NCI-H526 treated with DMSO at 0.1 percent for 48 hours (cell line): ENCODE measurements around the gene CPXM2.

ENCODE experiments used
- DNase-seq: peaks from one replicate; lab custom pipeline; 2025; lab: John Stamatoyannopoulos, UW

CPXM2 gene

DNA sequence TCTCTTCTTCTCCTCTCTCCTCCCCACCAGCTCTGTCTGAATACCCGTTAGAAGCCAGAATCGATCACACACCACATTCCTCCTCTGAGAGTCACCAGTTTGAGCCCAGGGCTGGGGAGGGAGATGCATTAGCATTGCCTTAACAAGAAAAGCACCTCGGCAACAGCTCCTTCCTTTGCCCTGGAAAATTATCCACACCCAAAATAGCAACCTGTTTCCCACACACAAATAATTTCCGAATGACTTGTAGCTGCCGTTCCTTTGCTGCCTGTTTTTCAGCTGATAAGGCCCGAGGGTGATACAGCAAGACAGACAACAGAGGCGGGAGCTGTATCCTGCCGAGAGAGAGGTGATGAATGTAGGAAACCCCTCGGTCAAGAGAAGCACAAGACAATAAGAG lies 91.3 kb downstream of the CPXM2 start:
- no peak for DNase-seq

DNA sequence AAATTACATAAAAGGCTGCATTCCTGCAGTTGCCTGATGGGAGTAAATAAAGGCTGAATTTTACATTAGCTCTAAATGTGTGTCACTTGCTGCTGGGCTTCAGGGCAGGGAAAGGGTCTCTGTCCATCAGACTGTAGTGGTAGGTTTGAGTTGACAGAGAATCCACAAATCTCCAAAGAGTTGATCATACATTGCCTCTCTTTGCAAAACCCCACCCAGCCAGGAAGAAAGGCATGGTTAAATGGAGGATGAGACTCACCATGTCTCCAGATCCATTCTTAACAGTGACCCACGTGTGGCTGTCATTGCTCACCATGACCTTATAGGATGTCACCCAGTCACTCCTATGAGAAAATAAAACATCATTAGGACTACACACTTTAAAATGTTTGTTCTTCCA lies 92.8 kb downstream of the CPXM2 start:
- no peak for DNase-seq

DNA sequence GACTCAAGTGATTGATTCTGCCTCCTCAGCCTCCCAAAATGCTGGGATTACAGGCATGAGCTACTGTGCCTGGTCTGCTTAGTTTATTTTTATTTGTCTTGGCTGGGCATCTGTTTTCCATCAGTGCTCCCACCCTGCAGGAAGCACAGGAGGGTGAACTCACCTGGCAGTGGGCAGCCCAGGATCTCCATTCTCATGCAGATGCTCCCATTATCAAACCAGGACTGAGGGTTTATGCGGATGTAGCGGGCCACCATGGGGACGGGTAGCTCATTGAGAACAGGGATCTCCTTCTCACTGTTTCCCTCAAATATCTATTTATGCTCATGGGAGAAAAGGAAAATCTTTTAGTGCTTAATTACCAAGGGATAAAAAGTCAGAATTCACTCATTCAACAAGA lies 93.8 kb downstream of the CPXM2 start:
- no peak for DNase-seq

DNA sequence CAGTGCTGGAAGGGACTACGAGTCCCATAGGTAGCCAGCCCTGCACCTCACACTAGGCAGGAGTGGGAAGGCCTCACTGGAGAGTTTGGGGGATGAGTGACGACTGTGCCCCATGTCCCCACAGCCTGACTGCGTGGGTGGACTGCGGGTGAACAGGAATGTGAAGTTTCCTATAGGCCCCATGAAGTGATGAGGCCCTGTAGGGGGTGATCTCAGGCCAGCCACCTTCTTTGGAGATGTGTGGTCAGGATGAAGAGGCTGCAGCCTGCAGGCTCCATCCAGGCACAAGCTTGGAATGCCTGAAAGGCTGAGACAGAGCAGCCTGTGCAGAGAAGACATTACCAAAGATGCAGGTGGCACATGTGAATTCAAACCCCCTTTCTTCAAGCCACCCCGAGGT lies 94.9 kb downstream of the CPXM2 start:
- DNase-seq = no peak

DNA sequence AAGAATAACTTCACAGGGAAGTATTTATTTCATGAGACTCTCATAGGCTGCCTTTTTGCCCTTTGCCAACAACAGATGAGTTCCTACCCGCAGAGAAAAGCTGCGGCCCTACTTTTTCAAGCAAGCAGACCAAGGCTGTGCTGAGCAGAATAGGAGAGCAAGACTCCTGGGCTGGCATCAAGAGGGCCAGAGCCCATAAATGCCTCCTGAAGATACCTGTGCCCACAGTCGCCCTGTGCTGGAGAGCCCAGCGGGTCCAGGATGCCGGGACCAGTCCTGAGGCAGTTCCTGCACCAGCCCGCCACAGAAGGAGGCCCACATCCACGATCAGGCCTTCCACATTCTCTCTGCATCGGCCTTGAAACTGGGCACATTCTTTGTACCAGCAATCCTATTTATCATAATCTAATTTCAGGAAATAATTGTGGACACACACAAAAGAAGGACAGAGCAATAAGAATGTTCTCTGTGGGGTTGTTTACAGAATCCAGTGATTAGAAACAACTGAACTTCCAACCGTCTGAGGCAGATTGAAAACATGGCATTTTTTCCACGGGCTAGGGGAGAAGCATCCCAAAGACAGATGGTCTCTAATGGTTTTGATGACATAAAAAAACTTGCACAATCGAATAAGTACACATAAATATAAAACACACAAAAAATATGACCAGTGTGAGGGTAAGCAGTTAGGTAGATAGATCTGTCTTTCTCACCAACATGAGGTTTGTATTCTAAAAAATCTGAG lies 95.6 kb downstream of the CPXM2 start:
- DNase-seq = no peak

DNA sequence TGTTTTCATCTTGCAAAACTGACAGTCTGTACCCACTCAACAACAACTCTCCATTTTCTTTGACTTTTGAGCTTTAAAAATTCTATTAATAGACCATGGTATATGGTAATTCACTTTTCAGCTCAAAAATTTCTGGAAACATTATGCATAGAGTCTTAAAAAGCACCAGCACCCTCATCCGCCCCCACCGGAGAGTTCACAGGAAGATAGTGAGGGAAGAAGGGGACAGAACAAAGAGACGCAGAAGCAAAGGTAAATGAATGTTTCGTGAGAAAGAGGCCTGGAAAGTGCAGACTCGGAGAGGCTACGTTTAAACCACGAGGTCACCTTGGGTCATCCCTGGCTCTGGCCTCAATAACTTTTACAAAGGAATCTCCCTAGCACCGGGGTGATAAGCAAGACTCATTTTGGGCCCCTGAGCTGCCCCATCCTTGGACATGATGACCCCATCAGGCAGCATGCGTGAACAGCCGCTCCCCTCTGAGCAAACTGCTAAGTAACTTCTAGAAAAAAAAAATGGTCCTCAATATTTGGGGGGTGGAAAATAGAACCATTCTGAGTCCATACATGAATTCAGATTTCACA lies 96.3 kb downstream of the CPXM2 start:
- DNase-seq = no peak

DNA sequence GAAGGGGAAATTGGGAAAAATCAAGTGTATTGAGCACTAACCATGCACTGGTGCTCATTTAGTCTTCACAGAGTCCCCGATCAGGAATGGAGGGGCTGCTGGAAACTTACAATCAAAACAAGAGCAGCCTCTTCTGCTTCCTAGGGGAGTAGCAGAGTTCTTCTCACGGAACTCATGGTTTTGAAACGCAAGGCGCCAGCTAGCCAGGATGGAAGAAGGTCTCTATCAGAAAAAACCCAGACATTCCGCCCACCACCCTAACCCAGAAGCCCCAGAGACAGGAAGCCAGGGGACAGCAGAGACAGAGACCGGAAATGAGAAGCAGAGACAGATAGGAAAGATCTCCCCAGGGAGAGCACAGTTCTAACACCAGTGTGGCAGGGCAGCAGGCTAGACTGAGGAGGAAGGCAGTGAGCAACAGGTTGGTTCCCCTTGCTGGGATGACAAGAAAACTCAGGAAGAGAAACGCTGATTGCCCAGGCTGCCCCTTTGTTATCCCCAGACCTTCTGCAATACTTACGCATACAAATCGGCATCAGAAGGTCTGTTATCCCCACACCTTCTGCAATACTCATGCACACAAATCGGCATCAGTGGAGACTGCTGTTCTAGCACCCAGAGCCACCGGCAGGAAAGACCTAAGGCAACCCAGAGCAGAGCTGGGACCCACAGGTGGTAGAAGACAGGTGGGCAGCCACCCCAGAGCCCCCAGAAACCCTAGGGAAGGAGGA lies 99.2 kb downstream of the CPXM2 start:
- DNase-seq = no peak

DNA sequence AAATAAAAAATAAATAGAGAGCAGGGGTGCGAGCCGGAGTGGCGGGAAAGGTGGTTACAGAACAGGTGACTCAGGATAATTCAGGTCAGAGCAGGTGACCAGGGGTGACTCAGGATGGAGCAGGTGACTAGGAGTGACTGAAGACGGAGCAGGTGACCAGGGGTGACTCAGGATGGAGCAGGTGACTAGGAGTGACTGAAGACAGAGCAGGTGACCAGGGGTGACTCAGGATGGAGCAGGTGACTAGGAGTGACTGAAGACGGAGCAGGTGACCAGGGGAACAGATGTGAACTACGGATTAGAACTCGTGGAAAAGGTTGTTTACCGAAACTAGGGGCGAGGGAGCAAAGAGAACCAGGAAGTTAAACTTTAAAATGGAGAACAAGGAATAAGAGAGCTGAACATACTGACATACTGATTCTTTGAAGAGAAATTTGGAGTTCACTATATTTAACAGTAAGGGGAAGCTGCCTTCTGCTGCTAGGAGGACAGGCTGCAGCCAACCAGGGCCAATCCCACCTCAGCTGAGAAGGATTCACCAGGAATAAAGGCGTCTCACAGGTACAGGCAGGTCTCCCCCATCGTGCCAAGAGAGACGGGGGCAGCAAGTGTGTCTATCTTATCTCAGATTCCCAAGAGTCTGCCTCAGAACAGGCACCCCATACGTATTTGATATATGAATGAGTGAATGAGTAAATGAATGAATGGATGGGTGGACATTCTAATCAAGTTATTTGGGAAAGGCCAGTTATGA lies 101.3 kb downstream of the CPXM2 start:
- DNase-seq = no peak

DNA sequence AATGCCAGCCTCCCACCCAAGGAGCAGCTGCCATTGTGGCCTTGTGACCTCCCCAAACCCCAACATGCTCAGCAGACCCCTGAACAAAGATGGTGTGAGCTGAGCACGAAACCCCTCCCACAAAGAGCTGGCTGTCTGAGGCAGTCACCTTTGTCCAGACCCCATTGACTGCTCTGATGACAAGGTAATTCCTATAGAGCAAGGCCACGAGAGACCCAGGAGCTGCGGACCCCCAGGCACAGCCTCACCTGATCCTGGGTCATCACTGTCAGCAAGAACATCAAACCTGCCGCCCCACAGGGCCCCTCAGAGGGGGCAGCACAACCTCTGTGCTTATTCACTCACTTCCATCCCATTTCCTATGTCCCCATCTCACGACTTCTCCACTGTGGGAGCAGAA lies 102.6 kb downstream of the CPXM2 start:
- DNase-seq = no peak

DNA sequence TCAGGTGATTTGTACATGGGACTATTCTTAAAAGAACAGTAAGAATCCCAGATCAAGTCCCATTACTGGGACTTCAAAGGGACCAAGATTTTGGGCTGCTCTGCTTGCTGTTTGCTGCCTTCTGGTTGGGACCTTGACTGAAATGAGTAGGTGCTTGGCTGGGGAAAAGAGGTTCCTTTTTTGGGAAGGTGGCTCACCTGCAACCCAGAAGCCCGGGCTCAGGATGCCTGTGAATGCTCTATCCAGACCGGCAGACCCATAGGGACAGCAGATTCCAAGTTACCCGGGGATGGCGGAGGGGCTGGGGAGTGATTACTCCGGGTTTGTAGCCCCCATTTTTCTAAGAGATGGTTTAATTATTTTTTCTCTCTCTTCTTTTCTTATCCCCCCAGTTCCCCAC lies 104.0 kb downstream of the CPXM2 start:
- no peak for DNase-seq

DNA sequence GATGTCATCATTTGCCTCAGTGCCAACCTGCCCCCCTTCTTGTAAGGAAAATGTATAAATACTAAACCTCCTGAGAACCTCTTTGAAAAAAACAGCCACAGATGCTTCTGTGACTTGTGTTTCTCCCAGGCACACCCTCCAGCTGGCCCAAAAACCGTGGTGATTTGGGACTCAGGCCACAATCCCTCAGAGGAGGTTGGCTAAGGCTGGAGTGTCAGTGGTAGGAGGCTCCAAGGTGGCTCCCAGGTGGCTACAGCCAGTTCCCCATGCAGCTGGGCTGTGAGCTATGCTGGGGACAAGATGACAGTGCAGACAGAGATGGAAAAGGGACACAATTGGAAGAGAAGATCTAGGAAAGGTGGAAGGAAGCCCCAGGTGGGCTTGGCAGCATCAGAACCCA lies 104.7 kb downstream of the CPXM2 start:
- no peak for DNase-seq

DNA sequence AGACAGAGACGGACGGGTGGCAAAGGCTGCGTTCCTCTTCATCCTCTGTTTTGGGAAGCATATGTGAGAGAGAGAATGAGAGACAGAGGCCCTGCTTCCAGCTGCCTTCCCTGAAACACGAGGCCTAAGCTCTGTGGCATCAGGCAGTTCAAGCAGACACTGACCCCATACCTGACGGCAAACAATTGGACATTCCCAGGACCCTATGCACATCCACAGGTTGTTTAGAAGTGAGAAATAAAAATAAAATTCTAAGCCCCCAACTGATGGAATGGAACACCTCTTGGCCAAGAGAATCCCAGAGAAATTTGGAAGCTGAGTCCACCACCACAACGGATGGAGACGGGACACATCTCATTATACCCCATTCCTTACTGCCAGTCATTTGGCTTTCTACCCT lies 105.3 kb downstream of the CPXM2 start:
- DNase-seq = no peak

DNA sequence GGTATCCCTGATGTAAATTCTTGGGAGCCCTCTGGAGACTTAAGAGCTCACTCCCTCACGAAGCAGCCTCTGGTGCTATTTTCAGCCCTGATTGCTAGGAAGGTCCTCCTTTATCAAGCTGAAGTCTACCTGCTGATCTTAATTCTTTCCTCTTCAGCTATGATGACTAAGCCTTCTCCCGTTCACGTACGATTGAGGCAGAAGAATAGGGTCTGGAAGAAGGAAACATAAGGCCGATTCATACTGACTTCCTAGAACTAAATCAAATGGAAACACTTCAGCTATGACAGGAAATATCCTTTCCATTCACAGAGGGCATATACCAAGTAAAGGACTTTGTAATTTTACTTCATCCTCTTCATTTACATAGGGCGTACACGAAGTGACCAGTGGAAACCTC lies 107.0 kb downstream of the CPXM2 start:
- DNase-seq = no peak

DNA sequence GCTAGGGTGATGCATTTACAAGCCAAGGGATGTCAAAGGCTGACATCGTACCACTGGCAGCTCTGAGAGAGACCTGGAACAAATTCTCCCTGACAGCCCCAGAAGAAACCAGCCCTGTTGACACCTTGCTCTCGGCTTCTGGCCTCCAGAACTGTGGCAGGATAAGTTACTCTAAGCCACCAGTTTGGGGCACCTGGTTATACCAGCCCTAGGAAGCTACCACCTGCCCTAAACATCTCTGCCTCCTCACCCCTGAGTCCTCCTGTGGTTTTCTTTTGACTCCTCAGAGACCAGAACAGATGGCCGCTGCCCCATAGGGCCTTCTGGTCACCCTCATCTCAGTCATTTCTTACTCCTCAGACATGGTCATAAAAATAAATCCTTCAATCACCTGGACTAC lies 107.4 kb downstream of the CPXM2 start:
- DNase-seq = no peak

DNA sequence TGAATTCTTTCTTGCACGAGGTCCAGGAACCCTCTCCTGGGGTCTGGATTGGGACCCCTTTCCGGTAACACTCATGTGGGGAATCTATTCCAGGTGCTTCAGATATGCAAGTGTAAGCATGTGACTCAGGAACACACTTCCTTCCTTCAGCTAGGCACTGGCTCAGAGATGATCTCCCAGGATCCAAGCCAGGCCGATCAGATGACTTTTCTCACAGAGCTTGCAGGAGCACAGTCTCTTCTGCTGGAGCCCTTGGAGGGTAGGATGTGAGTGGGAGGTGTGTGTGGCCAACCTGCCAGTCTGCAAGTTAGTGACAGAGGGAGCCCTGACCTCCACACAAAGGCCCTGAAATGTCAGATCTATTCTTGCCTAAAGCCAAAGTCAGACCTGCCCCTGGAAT lies 108.3 kb downstream of the CPXM2 start:
- DNase-seq = no peak

DNA sequence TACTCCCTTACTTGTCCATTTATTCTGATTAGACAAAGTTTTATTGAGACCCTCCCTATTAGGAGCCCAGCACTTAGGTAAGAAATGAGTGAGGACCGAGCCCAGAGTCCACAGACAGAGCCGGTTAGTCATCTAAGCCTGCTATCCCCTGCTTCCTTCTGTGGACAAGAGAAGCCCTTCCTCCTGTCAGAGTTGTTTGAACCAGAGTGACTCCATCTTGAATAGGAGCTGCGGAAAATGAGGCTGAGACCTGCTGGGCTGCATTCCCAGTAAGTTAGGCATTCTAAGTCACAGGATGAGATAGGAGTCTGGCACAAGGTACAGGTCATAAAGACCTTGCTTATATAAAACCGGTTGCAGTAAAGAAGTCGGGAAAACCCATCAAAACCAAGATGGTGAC lies 109.1 kb downstream of the CPXM2 start:
- no peak for DNase-seq

DNA sequence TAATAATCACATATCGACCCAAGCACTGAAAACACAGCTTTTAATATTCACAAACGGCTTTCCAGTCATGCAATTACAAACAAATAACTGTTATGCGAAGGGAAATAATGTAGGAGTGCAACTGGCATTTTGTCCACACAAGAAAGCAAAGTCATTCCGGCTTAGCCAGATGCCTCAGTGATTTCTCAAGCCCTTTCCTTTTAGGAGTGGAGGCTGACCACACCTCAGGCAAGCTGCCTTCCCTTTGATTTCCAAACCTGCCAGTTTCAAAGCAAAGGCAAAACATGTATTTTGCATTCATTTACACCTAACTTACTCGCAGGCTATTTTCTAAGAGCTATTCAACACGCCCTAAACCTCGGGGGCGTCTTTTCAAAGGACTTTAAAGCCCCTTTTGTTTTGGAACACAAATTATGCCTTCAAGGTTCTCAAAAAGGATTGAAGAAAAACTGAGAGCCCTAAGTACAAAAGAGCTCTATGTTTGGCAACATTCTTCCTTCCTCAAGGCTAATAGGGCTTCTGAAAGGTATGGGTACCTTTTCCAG lies 109.6 kb downstream of the CPXM2 start:
- DNase-seq = no peak

DNA sequence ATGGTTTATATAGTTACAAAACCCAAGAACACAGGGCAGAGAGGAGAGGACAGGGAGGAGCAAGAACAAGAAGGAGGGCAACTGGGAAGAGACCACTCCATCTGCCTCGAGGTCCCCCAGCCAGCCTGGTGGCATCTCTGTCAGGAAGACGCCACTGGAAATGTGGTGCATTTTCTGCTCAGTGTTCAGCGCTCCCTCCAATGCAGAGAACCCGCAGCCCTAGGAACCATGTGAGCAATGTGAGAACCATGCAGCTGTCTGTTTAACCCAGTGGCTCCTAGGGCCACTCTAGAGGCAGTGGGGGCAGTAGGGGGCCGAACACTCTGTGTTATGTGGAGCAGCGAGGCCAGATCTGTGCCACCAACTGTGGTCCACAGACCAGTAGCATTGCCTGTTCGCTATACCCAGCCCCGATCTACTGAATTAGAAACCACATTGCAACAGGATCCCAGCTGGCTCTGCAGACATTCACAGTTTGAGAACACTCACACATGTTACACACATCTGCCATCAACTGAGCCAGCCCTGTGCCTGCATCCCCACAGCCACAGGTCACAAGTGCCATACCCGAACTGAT lies 110.2 kb downstream of the CPXM2 start:
- no peak for DNase-seq

DNA sequence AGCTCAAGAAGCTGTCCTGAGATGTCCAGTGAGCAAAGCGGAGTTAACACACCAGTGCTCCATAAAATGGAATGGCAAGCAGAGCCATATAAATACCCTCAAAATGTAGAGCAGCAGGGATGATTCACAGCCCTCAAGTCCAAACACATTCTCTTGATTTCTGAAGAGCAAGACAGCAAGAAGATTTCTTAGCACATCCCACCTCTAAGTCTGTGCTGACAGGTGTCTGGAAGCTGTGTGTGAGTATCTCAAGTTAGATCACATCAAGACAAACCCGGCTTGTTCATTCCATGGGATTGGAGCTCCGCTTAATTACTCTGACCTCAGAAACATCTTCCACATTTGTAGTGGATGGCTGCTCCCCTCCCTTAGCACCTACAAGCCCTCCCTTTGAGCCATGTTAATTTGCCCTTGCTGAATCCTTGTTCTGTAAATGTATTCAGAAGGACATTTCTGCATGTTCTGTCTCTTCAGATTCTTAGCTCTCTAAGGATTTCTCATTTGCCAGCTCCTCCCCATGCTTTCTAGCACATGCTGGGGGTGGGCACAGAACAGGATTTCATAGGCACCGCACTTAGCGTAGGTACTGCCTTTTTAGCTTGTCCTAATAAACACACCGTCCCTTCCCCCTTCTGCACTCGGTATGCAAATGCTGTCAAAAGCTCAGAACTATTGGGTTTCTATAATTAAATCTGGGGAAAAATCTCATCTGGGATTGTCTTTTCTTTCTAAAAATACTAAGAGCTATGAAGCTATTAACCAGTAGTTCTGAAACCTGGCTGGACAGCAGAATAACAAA lies 112.7 kb downstream of the CPXM2 start:
- peak; percentile 5 for DNase-seq

DNA sequence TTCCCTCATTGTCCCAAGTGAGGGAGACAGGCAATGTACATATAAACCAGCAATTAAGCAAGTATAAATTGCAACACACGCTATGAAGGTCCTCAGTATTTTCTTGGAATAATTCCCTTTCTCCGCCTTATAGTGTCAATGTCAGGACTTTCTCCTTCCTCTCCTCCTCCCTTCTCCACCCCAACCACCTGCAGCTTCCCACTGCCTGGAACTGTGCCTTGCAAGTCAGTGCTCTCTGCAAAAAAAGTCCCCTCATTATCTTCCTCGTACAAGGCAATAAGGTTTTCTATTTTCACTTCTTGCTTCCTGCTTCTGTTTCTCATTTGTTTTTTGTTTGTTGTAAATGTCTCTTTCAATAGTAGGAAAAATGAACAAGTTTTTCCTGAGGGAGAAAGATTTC lies 113.7 kb downstream of the CPXM2 start:
- no peak for DNase-seq

DNA sequence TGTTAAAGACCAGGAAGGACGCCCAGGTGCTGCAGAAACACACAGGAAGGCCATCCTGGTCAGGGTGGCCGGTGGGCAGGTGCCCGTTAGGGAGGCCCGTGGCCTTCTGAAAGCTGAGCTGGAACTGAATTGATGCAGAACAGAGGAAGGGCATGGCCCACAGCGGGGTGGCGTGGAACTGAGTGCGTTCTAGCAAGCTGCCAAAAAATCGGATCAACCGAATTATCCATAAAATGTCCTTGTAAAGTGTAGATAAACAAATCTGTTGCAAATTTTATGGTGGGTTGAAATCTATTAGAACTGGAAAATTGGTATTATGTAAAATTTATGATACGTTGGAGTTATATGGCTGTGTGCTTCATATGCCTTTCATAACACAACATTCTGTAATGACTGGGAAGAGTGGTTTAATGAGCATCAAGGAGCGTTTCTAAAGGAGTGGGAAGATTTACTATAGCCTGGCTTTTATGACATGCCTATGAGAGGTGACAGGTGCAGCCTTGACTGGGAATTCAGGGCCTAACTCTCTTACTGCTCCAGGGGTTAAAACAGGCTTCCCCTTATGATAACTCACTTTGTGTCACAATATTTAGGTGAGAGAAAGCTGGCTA lies 117.4 kb downstream of the CPXM2 start:
- DNase-seq = no peak
